Spinal cord (tissue), 10 donors: ENCODE data around the gene TMOD3. TPM values are rescaled to one million over a fixed set of nuclear protein-coding genes. Genes with fewer than 3 reads are reported as not detected.

Source experiments
- DNase-seq, 6 donors: peaks; one replicate each; pipeline versions ENCODE4 v3.0.0 to v3.0.0-alpha.2; 2013 to 2015; ENCODE audit warnings: low spot score in 6 of 6, low read depth in 4 of 6
- H3K27ac ChIP-seq: one replicate; pipeline ENCODE4 v1.5.1; 2013; ENCODE audit warnings: low read depth, low read length, control low read depth
- H3K27me3 ChIP-seq: one replicate; pipeline ENCODE4 v1.6.1; 2013; ENCODE audit warnings: low read length; ENCODE audit not compliant: control insufficient read depth, insufficient read depth
- H3K36me3 ChIP-seq: one replicate; pipeline ENCODE4 v1.6.1; 2013; ENCODE audit warnings: low read length; ENCODE audit not compliant: control insufficient read depth, insufficient read depth
- H3K4me1 ChIP-seq: one replicate; pipeline ENCODE4 v1.6.1; 2013; ENCODE audit warnings: low read length; ENCODE audit not compliant: control insufficient read depth, insufficient read depth
- H3K4me3 ChIP-seq: one replicate; pipeline ENCODE4 v1.5.1; 2013; ENCODE audit warnings: low read depth, low read length, control low read depth
- H3K9me3 ChIP-seq: one replicate; pipeline ENCODE4 v1.6.1; 2013; ENCODE audit warnings: low read length; ENCODE audit not compliant: control insufficient read depth, insufficient read depth
- WGBS: methylation state at CpG from one replicate; pipeline ENCODE4 v1.1.5; 2013; ENCODE audit warnings: missing lambda C conversion rate; ENCODE audit not compliant: insufficient coverage; 5-methylcytosine and 5-hydroxymethylcytosine counted together
- polyA plus RNA-seq, 2 donors: library from polyadenylated mRNA; unstranded; fragments of 120-200 nt; gene quantifications; one replicate each; pipeline ENCODE4 v1.2.1, GENCODE V29; 2013; ENCODE audit not compliant: insufficient read length in 2 of 2
- total RNA-seq, 2 donors: library from RNA; depleted of rRNA in 1 of 2; stranded (reverse); fragments of 120-200 nt in 1 of 2; fragments of >200 nt in 1 of 2; gene quantifications; one replicate each; pipeline versions ENCODE4 v1.2.3 to v1.2.4, GENCODE V29; 2013 to 2014
- donor health status: healthy.

The TMOD3 gene
- total and polyA plus RNA-seq, 4 donors, result 26.5 to 60.4 (median 34.9) TPM

DNA sequence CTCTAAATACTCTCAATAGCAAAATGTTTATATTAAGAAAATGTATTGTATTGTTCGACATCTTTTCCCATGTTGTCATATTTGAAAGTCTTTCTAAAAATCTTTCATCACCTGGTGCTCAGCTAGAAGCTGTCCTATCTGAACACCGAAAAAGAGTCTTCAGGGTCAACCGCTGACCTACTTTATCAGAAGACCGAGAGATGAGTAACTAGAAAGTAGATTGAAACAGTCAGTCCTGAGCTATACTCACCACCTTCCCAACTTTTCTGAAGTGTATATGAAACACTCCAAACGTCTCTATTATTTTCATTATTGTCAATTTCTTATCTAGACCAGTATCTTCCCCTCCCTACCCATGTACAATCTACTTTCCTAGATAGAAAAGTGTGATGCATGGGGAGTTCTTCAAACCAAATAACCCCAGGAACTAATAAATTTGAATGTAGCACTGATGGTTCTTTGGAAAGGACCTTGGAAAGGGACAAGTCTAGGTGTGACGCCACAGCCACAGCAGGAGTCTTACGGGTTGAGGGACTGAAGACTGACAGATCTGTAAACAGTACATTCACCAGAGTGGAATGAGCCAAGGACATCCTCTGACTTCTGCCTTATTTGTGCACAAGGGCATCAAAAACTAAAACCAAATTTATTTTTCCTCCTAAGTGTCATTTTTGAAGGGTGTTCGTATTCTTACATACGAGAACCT is 58.6 kb downstream of the TMOD3 start:
- whole genome bisulfite sequencing, result 82% methylated on average over 2 of the region's 9 CpGs
- no peak for DNase-seq
- no peaks in the 10 kb centered on the region for H3K27me3 ChIP-seq
- H3K4me1 ChIP-seq, result no peaks in the 10 kb centered on the region
- peaks cover 12% of the 10 kb centered on the region for H3K36me3 ChIP-seq
- H3K4me3 ChIP-seq, result no peak overlapping the region
- peaks cover 1% of the 10 kb centered on the region for H3K9me3 ChIP-seq
- no peak overlapping the region for H3K27ac ChIP-seq

DNA sequence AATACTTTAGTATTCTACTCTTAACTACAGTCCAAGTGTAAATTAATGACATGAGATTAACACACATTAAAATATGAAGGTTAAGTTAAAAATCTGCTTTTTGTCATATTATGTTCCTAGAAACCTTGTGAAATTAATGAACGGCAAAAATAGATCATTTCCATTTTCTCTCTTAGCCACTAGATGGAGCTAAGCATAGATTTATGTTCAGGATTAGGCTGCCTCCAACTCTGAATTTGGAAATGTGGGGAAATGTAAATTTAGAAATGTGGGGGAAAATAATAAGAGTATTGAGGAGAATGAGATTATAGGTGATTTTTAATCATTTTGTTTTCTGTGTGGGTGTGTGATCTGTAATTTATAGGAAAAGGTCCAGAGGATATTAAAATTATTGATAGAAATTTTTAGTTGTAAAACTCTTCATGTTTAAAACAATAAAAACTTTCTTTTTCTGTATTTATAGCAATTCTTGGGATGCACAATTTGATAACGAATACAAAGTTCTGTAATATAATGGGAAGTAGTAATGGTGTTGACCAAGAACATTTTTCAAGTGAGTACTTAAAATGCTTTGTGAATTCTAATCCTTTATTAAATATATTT is 59.2 kb downstream of the TMOD3 start:
- H3K9me3 ChIP-seq, result peaks cover 1% of the 10 kb centered on the region
- H3K36me3 ChIP-seq, result peaks cover 12% of the 10 kb centered on the region
- H3K4me3 ChIP-seq, result no peak overlapping the region
- peak in 2 of 6 donors; percentile 36 to 63 for DNase-seq
- H3K27me3 ChIP-seq, result no peaks in the 10 kb centered on the region
- H3K4me1 ChIP-seq, result no peaks in the 10 kb centered on the region
- no peak overlapping the region for H3K27ac ChIP-seq
- no CpG with 5 or more reads among the region's 2 CpGs for WGBS

DNA sequence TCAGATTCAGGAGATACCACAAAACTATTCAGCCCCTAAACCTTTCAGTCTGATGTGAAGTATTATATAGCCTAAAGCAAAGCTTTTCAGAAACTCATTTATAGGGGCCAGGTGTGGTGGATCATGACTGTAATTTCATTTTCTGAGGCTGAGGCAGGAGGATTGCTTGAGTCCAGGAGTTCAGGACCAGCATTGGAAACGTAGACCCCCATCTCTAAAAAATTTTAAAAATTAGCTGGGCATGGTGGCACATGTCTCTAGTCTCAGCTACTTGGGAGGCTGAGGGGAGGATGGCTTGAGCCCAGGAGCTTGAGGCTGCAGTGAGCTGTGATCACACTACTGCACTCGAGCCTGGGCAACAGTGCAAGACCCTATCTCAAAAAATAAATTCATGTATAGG is 60.0 kb downstream of the TMOD3 start:
- no peak overlapping the region for H3K4me3 ChIP-seq
- H3K9me3 ChIP-seq, result peaks cover 1% of the 10 kb centered on the region
- no peaks in the 10 kb centered on the region for H3K4me1 ChIP-seq
- DNase-seq, result no peak
- H3K27ac ChIP-seq, result no peak overlapping the region
- no CpG with 5 or more reads among the region's 2 CpGs for WGBS
- no peaks in the 10 kb centered on the region for H3K27me3 ChIP-seq
- H3K36me3 ChIP-seq, result peaks cover 12% of the 10 kb centered on the region

DNA sequence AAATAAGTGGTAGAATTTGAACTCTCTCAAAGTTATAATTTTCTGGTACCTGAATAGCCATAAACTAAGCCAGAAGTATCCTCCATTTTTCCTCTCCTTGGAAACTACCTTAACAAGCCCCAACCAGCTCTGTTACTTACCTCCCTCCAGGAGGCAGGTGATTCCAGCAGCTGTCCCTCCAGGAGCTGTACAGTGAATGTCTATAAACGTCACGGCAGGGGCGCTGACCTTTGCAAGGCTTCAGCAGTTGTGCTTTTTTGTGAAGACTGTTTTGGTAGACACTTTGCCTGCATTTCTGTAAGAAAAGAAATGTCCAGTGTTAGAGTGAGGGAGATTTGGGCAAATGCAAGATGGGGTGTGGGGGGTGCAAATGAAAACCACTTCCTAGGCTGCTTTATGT is 75.0 kb downstream of the TMOD3 start:
- Histone ChIP-seq H3K27me3 (no peaks in the 10 kb centered on the region), H3K9me3 (no peaks in the 10 kb centered on the region), H3K36me3 (peaks cover 6% of the 10 kb centered on the region), H3K27ac (no peak overlapping the region), H3K4me1 (no peaks in the 10 kb centered on the region), H3K4me3 (no peak overlapping the region)
- no peak for DNase-seq
- 73% methylated on average over 3 of the region's 3 CpGs for WGBS

DNA sequence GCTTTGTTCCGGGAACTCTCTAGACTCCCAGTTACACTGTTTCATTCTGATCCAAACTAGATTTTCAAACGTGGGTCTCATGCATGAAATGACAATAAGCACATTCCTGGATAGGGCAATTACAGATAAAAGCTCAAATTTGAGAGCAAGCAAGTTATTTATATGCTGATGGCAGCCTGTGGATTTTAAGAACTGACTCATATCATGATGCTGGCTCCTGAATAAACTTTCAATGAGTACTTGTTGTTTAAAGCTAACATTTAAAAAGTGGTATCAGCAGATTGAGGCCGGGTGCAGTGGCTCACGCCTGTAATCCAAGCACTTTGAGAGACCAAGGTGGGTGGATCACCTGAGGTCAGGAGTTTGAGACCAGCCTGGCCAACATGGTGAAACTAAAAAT is 75.5 kb downstream of the TMOD3 start:
- no peak overlapping the region for H3K4me3 ChIP-seq
- H3K4me1 ChIP-seq, result no peaks in the 10 kb centered on the region
- H3K9me3 ChIP-seq, result no peaks in the 10 kb centered on the region
- no peak for DNase-seq
- WGBS, result 100% methylated on average over 2 of the region's 4 CpGs
- H3K27ac ChIP-seq, result no peak overlapping the region
- H3K36me3 ChIP-seq, result peaks cover 6% of the 10 kb centered on the region
- H3K27me3 ChIP-seq, result no peaks in the 10 kb centered on the region

DNA sequence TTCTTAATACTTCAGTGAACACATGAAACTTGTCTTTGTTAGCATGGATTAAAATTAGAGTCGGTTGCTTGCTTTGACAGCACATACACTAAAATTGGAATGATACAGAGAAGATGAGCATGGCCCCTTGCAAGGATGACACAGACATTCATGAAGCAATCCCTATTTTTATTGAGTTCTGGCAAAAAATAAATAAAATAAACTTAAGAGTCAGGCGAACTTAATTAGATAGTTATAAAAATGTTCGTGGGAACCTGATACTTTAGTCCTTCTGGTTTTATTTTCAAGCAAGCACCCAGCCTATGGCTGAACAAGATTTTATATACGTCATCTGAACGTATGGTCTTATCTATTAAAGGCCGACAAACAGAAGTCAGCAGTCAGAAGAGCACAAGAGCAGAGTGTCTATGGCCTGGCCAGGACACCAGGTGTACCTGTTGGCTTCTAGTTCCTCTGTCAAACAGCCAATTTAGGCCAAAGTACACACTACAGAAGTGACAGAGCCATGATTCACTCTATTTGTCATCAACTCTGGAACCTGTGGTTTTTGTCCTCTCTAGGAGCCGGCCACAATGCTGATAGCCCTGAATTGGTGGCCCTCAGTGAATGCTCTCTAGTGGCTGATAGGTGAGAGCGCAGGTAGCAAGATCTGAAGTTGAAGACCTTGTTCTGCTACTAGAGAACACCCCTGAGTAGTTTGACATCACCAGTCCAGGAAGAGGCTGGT is 77.8 kb downstream of the TMOD3 start:
- Histone ChIP-seq H3K27ac (no peak overlapping the region), H3K4me3 (no peak overlapping the region), H3K4me1 (no peaks in the 10 kb centered on the region), H3K27me3 (no peaks in the 10 kb centered on the region), H3K36me3 (peaks cover 8% of the 10 kb centered on the region), H3K9me3 (no peaks in the 10 kb centered on the region)
- DNase-seq, result no peak
- WGBS, result 79% methylated on average over 6 of the region's 8 CpGs

DNA sequence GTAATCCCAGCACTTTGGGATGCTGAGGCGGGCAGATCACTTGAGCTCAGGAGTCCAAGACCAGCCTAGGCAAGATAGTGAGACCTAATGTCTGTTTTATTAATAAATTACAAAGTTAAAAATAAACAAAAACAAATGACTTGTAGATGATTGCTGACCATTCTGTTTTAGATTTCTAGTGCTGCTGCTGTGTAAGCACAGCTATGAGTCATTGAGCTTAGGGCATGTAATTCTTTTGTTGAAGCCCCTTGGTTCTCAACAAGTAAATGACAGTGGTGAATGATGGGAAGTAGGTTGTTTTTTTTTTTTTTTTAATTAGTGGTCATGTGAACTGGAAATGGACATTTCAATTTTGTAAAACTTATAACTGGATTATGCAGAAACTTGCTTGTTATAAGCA is 78.9 kb downstream of the TMOD3 start:
- no peak for DNase-seq
- no peak overlapping the region for H3K4me3 ChIP-seq
- WGBS, result no CpG with 5 or more reads among the region's 1 CpG

DNA sequence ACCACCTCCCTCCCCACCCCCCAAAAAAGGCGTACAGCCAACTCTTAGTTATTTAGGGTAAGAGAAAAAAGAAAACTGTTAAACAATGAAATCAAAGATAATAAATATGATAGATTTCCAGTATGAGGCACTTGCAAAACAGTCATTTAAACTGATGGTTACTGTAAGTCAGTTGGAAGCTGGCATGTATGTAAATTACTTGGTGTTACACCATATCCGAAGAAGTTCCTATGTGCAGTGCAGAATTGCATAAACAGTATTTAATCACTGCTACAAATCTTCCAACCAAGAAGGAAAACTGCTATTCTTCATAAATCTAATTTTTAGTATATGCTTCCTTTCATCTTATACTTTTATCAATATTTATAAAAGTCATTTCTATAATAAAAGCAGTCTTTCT is 80.1 kb downstream of the TMOD3 start:
- H3K4me3 ChIP-seq, result no peak overlapping the region
- no peaks in the 10 kb centered on the region for H3K27me3 ChIP-seq
- no peak overlapping the region for H3K27ac ChIP-seq
- no peaks in the 10 kb centered on the region for H3K9me3 ChIP-seq
- H3K36me3 ChIP-seq, result peaks cover 9% of the 10 kb centered on the region
- H3K4me1 ChIP-seq, result no peaks in the 10 kb centered on the region
- DNase-seq, result no peak
- WGBS, result no CpG with 5 or more reads among the region's 2 CpGs

More for the DNA sequence above, 78.9 kb downstream of the TMOD3 start:
- Histone ChIP-seq H3K4me1 (no peaks in the 10 kb centered on the region), H3K27me3 (no peaks in the 10 kb centered on the region), H3K36me3 (peaks cover 4% of the 10 kb centered on the region), H3K9me3 (no peaks in the 10 kb centered on the region), H3K27ac (no peak overlapping the region)

DNA sequence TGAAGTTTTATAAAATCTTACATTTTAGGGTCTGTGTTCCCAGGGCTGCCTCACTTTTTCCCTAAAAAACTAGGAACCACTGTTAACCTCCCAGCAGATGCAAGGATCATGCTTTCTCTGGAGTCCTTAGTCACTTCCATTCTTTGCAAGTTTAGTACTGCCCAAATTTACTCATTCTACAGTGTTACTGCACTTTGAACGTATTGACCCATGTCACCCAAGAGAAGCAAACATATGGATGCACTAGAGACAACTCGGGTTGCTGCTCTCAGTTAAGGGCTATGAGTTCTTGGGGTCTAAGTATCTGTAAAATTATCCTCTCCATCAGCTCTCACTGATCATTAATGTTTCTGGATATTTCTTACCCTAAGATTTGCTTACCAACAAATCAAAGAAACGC is 83.1 kb downstream of the TMOD3 start:
- no peak overlapping the region for H3K27ac ChIP-seq
- H3K9me3 ChIP-seq, result no peaks in the 10 kb centered on the region
- no peak for DNase-seq
- no CpG with 5 or more reads among the region's 3 CpGs for WGBS
- H3K4me3 ChIP-seq, result no peak overlapping the region
- peaks cover 12% of the 10 kb centered on the region for H3K36me3 ChIP-seq
- H3K4me1 ChIP-seq, result no peaks in the 10 kb centered on the region
- no peaks in the 10 kb centered on the region for H3K27me3 ChIP-seq
